Body of pancreas (tissue), 4 donors: ENCODE measurements around the gene ANTKMT. TPM values are rescaled to one million over a fixed set of nuclear protein-coding genes. Genes with fewer than 3 reads are reported as not detected.

Experiments used
- ATAC-seq: fragments of 150-250 bp; one replicate; pipeline ENCODE4 v1.9.1; 2016
- DNase-seq, 4 donors: peaks; one replicate each; pipeline ENCODE4 v3.0.0-alpha.2; 2019
- H3K27ac ChIP-seq, 4 donors: fragments of 200-600 bp; sonication (generic); 1 replicate in 3 of 4; 2 replicates in 1 of 4; pipeline versions ENCODE4 v1.5.1 to v1.6.1; 2016 to 2019; ENCODE audit warnings: mild to moderate bottlenecking in 1 of 4, mixed read lengths in 1 of 4, moderate library complexity in 1 of 4
- H3K27me3 ChIP-seq, 2 donors: fragments of 200-600 bp; sonication (generic); one replicate each; pipeline ENCODE4 v1.6.0; 2016; ENCODE audit warnings: mild to moderate bottlenecking in 1 of 2
- H3K36me3 ChIP-seq, 2 donors: fragments of 200-600 bp; sonication (generic); replicated peaks in 1 of 2; 2 replicates each; pipeline ENCODE4 v1.5.1; 2016; ENCODE audit warnings: low read depth in 2 of 2; ENCODE audit not compliant: insufficient read depth in 1 of 2
- H3K4me1 ChIP-seq: fragments of 200-600 bp; sonication (generic); one replicate; pipeline ENCODE4 v1.6.0; 2016
- H3K4me3 ChIP-seq, 2 donors: fragments of 200-600 bp; sonication (generic); 1 replicate in 1 of 2; 2 replicates in 1 of 2; pipeline ENCODE4 v1.5.1; 2016 to 2019
- H3K9me3 ChIP-seq, 3 donors: fragments of 200-600 bp; sonication (generic); 1 replicate in 2 of 3; 2 replicates in 1 of 3; pipeline ENCODE4 v1.5.1; 2016
- POLR2A ChIP-seq, 3 donors: fragments of 450-650 bp; IDR thresholded peaks; one replicate each; pipeline ENCODE4 v1.6.1; 2016; ENCODE audit warnings: antibody characterized with exemption in 3 of 3, mild to moderate bottlenecking in 2 of 3
- WGBS, 2 donors: methylation state at CpG; one replicate each; pipeline ENCODE4 v1.1.5; 2017; 5-methylcytosine and 5-hydroxymethylcytosine counted together
- intact Hi-C: fragments of 100-400 bp; cut with DNase I; formaldehyde crosslinking; loops from one replicate; pipeline ENCODE4 v1.15.1; 2023
- total RNA-seq, 2 donors: library from RNA; depleted of rRNA; stranded (reverse); fragments of >200 nt; gene quantifications; one replicate each; pipeline ENCODE4 v1.1.0, GENCODE V29; 2016
- TF ChIP-seq, protein P1 (sequence below), 7 experiments: fragments of 450-650 bp in 4 of 7; fragments of 200-600 bp in 3 of 7; sonication (generic) in 3 of 7; IDR thresholded peaks; one replicate each; pipeline ENCODE4 v1.5.1; 2016 to 2019; ENCODE audit warnings: antibody characterized with exemption in 7 of 7

ANTKMT gene
- total RNA-seq, 2 donors from 2014 or later, result 71.6 to 189 TPM

GRCh38 chr16:720447-720989 lies 428 bp upstream of the ANTKMT start:
- Histone ChIP-seq H3K27ac (peak overlapping the region; percentile 64 to 89 (median 83)), H3K4me3 (peak overlapping the region; percentile 34 to 53), H3K36me3 (no peaks in the 10 kb centered on the region), H3K27me3 (no peaks in the 10 kb centered on the region), H3K4me1 (peaks cover 60% of the 10 kb centered on the region), H3K9me3 (no peaks in the 10 kb centered on the region)
- intact Hi-C loops, result no loop called here
- 0% methylated on average over 2 to 38 of the region's 38 CpGs for WGBS, 2 donors
- DNase-seq, result peak in 2 of 4 donors; percentile 40 to 44
- peak; percentile 12 for ATAC-seq
- TF ChIP-seq, protein P1, sequence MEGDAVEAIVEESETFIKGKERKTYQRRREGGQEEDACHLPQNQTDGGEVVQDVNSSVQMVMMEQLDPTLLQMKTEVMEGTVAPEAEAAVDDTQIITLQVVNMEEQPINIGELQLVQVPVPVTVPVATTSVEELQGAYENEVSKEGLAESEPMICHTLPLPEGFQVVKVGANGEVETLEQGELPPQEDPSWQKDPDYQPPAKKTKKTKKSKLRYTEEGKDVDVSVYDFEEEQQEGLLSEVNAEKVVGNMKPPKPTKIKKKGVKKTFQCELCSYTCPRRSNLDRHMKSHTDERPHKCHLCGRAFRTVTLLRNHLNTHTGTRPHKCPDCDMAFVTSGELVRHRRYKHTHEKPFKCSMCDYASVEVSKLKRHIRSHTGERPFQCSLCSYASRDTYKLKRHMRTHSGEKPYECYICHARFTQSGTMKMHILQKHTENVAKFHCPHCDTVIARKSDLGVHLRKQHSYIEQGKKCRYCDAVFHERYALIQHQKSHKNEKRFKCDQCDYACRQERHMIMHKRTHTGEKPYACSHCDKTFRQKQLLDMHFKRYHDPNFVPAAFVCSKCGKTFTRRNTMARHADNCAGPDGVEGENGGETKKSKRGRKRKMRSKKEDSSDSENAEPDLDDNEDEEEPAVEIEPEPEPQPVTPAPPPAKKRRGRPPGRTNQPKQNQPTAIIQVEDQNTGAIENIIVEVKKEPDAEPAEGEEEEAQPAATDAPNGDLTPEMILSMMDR (IDR thresholded peaks at IDR 0.05), result no peak
- peak in 1 of 3 donors; percentile 50 for TF ChIP-seq POLR2A (IDR thresholded peaks at IDR 0.05)

GRCh38 chr16:721765-722540 lies 1.0 kb downstream of the ANTKMT start:
- Histone ChIP-seq H3K27me3 (no peaks in the 10 kb centered on the region), H3K36me3 (no peaks in the 10 kb centered on the region), H3K4me3 (no peak overlapping the region), H3K27ac (peak overlapping the region in 3 of 4 donors; percentile 64 to 89 (median 85)), H3K9me3 (no peaks in the 10 kb centered on the region), H3K4me1 (peaks cover 54% of the 10 kb centered on the region)
- 88 to 100% methylated on average over 1 to 48 of the region's 51 CpGs for WGBS, 2 donors
- TF ChIP-seq, protein P1 (IDR thresholded peaks at IDR 0.05), result no peak
- TF ChIP-seq POLR2A (IDR thresholded peaks at IDR 0.05), result no peak
- intact Hi-C loops, result no loop called here
- ATAC-seq (no peak), DNase-seq (no peak)

GRCh38 chr16:722835-723633 lies 2.1 kb downstream of the ANTKMT start:
- Histone ChIP-seq H3K4me3 (no peak overlapping the region), H3K9me3 (no peaks in the 10 kb centered on the region), H3K4me1 (peaks cover 56% of the 10 kb centered on the region), H3K36me3 (no peaks in the 10 kb centered on the region), H3K27me3 (peaks cover 0 to 7% of the 10 kb centered on the region in 2 donors), H3K27ac (no peak overlapping the region)
- no peak for TF ChIP-seq POLR2A (IDR thresholded peaks at IDR 0.05)
- TF ChIP-seq, protein P1 (IDR thresholded peaks at IDR 0.05), result no peak
- DNase-seq (no peak), ATAC-seq (no peak)
- intact Hi-C loops, result no loop called here
- 70 to 79% methylated on average over 11 to 24 of the region's 24 CpGs for WGBS, 2 donors

- H3K27me3 ChIP-seq, result peaks cover 0 to 7% of the 10 kb centered on the region in 2 donors
- 82% methylated on average over 9 of the region's 9 CpGs; no CpG with 5 or more reads in 1 of the 2 donors for WGBS, 2 donors
- ATAC-seq, result no peak
- no peak overlapping the region for H3K4me3 ChIP-seq
- peaks cover 56% of the 10 kb centered on the region for H3K4me1 ChIP-seq
- DNase-seq, result no peak
- no peak for TF ChIP-seq POLR2A (IDR thresholded peaks at IDR 0.05)
- TF ChIP-seq, protein P1 (IDR thresholded peaks at IDR 0.05), result no peak
- no peaks in the 10 kb centered on the region for H3K9me3 ChIP-seq
- H3K27ac ChIP-seq, result no peak overlapping the region
- intact Hi-C loops, result no loop called here
- no peaks in the 10 kb centered on the region for H3K36me3 ChIP-seq
These were observed 2.7 kb downstream of the ANTKMT start for GRCh38 chr16:723695-724094.
